ENCODE measurements around the gene PCDHA1. TPM values are rescaled to one million over a fixed set of nuclear protein-coding genes. Genes with fewer than 3 reads are reported as not detected.
"Not testable (repeated sequence)": the region's sequence is repeated elsewhere in the genome, so short reads cannot be mapped to it uniquely, and the experiment has no call there.

The PCDHA1 gene
- total and polyA plus RNA-seq, 9 of the 15 experiments (the other 6 are each of a cell fraction or from before 2014, with no cell fraction given) = not detected

DNA sequence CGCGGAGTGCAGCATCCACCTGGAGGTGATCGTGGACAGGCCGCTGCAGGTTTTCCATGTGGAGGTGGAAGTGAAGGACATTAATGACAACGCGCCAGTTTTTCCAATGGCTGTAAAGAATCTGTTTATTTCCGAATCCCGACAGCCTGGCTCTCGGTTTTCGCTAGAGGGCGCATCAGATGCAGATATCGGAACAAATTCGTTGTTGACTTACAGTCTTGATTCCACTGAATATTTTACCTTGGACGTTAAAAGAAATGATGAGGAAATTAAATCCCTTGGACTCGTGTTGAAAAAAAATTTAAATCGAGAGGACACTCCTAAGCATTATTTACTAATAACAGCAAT is 15.5 kb downstream of the PCDHA1 start:
- Histone ChIP-seq H3K79me2 (ENCODE audit: control insufficient read depth, insufficient read depth, low read length) (no peaks in the 10 kb centered on the region), H3K9ac (ENCODE audit: insufficient read depth in 1 of 2, low read depth in 2 of 2, low read length in 2 of 2) (no peak overlapping the region), H3K4me2 (ENCODE audit: insufficient read depth, low read length) (no peak overlapping the region), H3K27ac (ENCODE audit: extremely low read depth, low read depth, low read length) (no peak overlapping the region), H3K4me3 (no peak overlapping the region), H3K4me1 (replicated peaks in 1 of 2; ENCODE audit: control insufficient read depth in 2 of 2, insufficient read depth in 2 of 2, low read length in 2 of 2) (peaks cover 0 to 7% of the 10 kb centered on the region in 2 experiments; a peak in 1 of 5 replicates), H3K9me1 (ENCODE audit: control insufficient read depth, insufficient read depth, low read length) (no peaks in the 10 kb centered on the region), H2AFZ (ENCODE audit: low read depth, low read length) (no peak overlapping the region), H3K36me3 (ENCODE audit: control insufficient read depth, insufficient read depth, low read length) (no peaks in the 10 kb centered on the region), H3K27me3 (ENCODE audit: control insufficient read depth in 2 of 2, insufficient read depth in 2 of 2, low read length in 2 of 2) (no peaks in the 10 kb centered on the region), H3K9me3 (replicated peaks; ENCODE audit: control insufficient read depth, insufficient read depth, low read depth, low read length) (no peaks in the 10 kb centered on the region), H4K20me1 (replicated peaks; ENCODE audit: control insufficient read depth, insufficient read depth, low read length) (no peaks in the 10 kb centered on the region)
- 23% methylated on average over 16 of the region's 16 CpGs for WGBS (ENCODE audit: insufficient coverage, low coverage, missing lambda C conversion rate)
- ATAC-seq (no peak), FAIRE-seq (no peak), DNase-seq (ENCODE audit: extremely low read depth in 1 of 4, low spot score in 3 of 4) (peak in 1 of 4 experiments; percentile 2)
- ChIA-PET CTCF (ENCODE audit: low intra/inter-chr PET ratio) (no interaction called here), POLR2A (no interaction called here)
- no TSS peak for BruUV-seq (replicated peaks)
- intact Hi-C loops (cut with micrococcal nuclease) (no loop called here), in situ Hi-C loops (cut with MboI) (no loop called here)
- 0 out of 6 replicates have a peak, but pooled peaks of 2 of the 3 experiments have one; percentile 10 to 13 for TF ChIP-seq CTCF (IDR thresholded peaks at IDR 0.05 in 2 of 3, conservative IDR thresholded peaks at IDR 0.05 in 1 of 3; ENCODE audit: insufficient read depth in 2 of 3, low read depth in 1 of 3, low read length in 3 of 3)
- TF ChIP-seq POLR3G (IDR thresholded peaks at IDR 0.05; ENCODE audit: extremely low read depth, insufficient read length, insufficient replicate concordance) = no peak
- no peak for TF ChIP-seq ARHGAP35 (IDR thresholded peaks at IDR 0.05; ENCODE audit: partially characterized antibody)
- TF ChIP-seq TAF7 (tag; IDR thresholded peaks at IDR 0.05) = no peak

GRCh38 chr5:140802381-140802780 is 16.4 kb downstream of the PCDHA1 start:
- intact Hi-C loops (cut with micrococcal nuclease) = not testable (repeated sequence)

More at GRCh38 chr5:140802381-140802780, 16.4 kb downstream of the PCDHA1 start:
- H3K9ac ChIP-seq (ENCODE audit: insufficient read depth in 1 of 2, low read depth in 2 of 2, low read length in 2 of 2); DNase-seq (ENCODE audit: extremely low read depth in 1 of 4, low spot score in 3 of 4); H4K20me1 ChIP-seq (replicated peaks; ENCODE audit: control insufficient read depth, insufficient read depth, low read length); H2AFZ ChIP-seq (ENCODE audit: low read depth, low read length); in situ Hi-C loops (cut with MboI); POLR2A ChIA-PET; H3K9me3 ChIP-seq (replicated peaks; ENCODE audit: control insufficient read depth, insufficient read depth, low read depth, low read length); H3K27ac ChIP-seq (ENCODE audit: extremely low read depth, low read depth, low read length); H3K9me1 ChIP-seq (ENCODE audit: control insufficient read depth, insufficient read depth, low read length); H3K4me3 ChIP-seq; H3K4me2 ChIP-seq (ENCODE audit: insufficient read depth, low read length); BruUV-seq (replicated peaks); H3K79me2 ChIP-seq (ENCODE audit: control insufficient read depth, insufficient read depth, low read length); H3K27me3 ChIP-seq (ENCODE audit: control insufficient read depth in 2 of 2, insufficient read depth in 2 of 2, low read length in 2 of 2); H3K36me3 ChIP-seq (ENCODE audit: control insufficient read depth, insufficient read depth, low read length); ATAC-seq; CTCF ChIA-PET (ENCODE audit: low intra/inter-chr PET ratio); FAIRE-seq: not testable (repeated sequence)
- H3K4me1 ChIP-seq (replicated peaks in 1 of 2; ENCODE audit: control insufficient read depth in 2 of 2, insufficient read depth in 2 of 2, low read length in 2 of 2) = peaks cover 0 to 11% of the 10 kb centered on the region in 2 experiments; a peak in 2 of 5 replicates
- 47% methylated on average over 38 of the region's 45 CpGs for WGBS (ENCODE audit: insufficient coverage, low coverage, missing lambda C conversion rate)

All from K562 (cell line).